Activated CD8-positive, alpha-beta T cell treated with anti-CD3 and anti-CD28 coated beads, Interleukin-2, amount 10 ng/mL, durations not matched to agents 7 days and 5 days (primary cell): ENCODE data around the gene GMEB2. TPM values are rescaled to one million over a fixed set of nuclear protein-coding genes. Genes with fewer than 3 reads are reported as not detected.
A peak's percentile ranks its signal among the peaks of the same experiment; 100 is the strongest.
"Not testable (repeated sequence)": the region's sequence is repeated elsewhere in the genome, so short reads cannot be mapped to it uniquely, and the experiment has no call there.

Experiments used
- ATAC-seq: fragments of 150-1000 bp; cut with Tn5 transposase; one replicate; pipeline ENCODE4 v1.10.0; 2021; ENCODE audit warnings: moderate library complexity
- CTCF ChIA-PET: fragments of 350-600 bp; sonication (Branson Sonifier 250); formaldehyde crosslinking; loops from one replicate; lab custom pipeline; 2021; ENCODE audit warnings: antibody characterized with exemption; lab: Charles Lee
- POLR2A ChIA-PET: fragments of 350-600 bp; sonication (Branson Sonifier 250); formaldehyde crosslinking; loops from one replicate; lab custom pipeline; 2021; ENCODE audit warnings: antibody characterized with exemption; lab: Charles Lee
- DNase-seq: peaks from one replicate; pipeline ENCODE4 v3.0.0-alpha.2; 2020
- H3K27ac Mint-ChIP-seq: one replicate; pipeline ENCODE4 v1.8.0; 2021; ENCODE audit warnings: mild to moderate bottlenecking, mixed read lengths
- H3K27me3 Mint-ChIP-seq: one replicate; pipeline ENCODE4 v1.8.0; 2021; ENCODE audit warnings: low read depth, mixed read lengths
- H3K36me3 Mint-ChIP-seq: one replicate; pipeline ENCODE4 v1.8.0; 2021; ENCODE audit warnings: low read depth, mixed read lengths
- H3K4me1 Mint-ChIP-seq: one replicate; pipeline ENCODE4 v1.8.0; 2021; ENCODE audit warnings: low read depth, mixed read lengths
- H3K4me3 Mint-ChIP-seq: one replicate; pipeline ENCODE4 v1.8.0; 2021; ENCODE audit warnings: mild to moderate bottlenecking, mixed read lengths
- H3K9me3 Mint-ChIP-seq: one replicate; pipeline ENCODE4 v1.8.0; 2022; ENCODE audit warnings: mixed read lengths; ENCODE audit not compliant: insufficient read depth
- total RNA-seq, 2 experiments: library from RNA; stranded (reverse); gene quantifications; one replicate each; pipeline ENCODE4 v1.2.3, GENCODE V29; 2021

GMEB2 gene
- total RNA-seq, 2 experiments from 2014 or later, result 16.2 TPM

DNA sequence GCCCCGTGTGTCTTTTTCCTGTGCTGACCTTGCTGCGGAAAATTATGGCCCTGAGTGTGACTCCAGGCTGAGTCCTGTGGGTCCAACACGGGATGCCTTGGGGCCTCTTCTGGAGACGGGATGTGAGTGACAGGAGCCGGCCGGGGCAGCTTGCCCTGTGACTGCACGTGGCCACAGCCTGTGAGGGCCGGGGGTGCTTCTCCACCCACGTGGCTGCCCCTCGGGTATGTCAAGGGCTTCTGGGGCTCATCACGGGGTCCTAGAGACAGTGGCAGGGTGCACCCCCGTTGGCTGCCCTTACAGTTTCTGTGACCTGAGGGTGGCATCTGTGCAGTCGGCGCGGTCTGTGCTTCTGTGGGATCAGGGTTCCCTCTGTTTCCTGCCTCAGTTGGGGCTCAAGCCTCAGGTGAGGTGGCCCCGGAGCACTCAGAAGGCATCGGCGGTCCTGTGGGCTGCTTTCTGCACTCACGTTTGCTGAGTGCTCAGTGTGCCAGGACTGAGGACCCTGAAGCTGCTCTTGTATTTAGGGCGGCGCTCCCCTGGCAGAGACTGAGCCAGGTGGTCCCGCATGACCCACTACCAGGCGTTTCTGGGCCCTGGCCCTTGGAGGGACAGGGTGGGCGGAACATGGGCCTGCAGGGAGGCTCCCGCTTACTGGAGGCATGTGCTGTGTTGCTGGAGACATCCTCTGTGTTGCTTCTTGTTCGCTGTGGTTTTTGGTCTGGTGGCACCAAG, 36.6 kb upstream of the GMEB2 start:
- DNase-seq, result no peak
- POLR2A ChIA-PET, result no interaction called here
- CTCF ChIA-PET, result no interaction called here
- Mint-ChIP-seq H3K27ac (no peak overlapping the region), H3K4me1 (peaks cover 13% of the 10 kb centered on the region), H3K36me3 (peaks cover 23% of the 10 kb centered on the region), H3K4me3 (no peak overlapping the region), H3K27me3 (no peaks in the 10 kb centered on the region), H3K9me3 (no peaks in the 10 kb centered on the region)
- no peak for ATAC-seq

DNA sequence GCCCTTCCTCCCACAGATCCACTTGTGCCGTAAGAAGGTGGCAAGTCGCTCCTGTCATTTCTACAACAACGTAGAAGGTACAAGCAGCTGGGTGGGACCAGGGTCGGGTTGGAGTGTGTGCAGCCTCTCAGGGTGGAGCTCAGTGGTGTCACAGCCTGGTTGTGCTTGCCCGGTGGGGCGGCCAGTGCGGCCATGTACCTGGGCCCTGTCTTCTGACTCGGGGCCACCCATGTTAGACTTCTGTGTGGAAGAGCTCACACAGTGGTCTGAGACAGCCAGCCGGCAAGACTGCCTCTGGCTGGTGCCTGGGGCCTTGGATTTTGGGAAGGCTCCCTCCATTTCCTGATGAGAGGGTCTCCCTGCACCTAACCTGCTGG, 35.9 kb upstream of the GMEB2 start:
- CTCF ChIA-PET, result no interaction called here
- POLR2A ChIA-PET, result no interaction called here
- DNase-seq, result no peak

DNA sequence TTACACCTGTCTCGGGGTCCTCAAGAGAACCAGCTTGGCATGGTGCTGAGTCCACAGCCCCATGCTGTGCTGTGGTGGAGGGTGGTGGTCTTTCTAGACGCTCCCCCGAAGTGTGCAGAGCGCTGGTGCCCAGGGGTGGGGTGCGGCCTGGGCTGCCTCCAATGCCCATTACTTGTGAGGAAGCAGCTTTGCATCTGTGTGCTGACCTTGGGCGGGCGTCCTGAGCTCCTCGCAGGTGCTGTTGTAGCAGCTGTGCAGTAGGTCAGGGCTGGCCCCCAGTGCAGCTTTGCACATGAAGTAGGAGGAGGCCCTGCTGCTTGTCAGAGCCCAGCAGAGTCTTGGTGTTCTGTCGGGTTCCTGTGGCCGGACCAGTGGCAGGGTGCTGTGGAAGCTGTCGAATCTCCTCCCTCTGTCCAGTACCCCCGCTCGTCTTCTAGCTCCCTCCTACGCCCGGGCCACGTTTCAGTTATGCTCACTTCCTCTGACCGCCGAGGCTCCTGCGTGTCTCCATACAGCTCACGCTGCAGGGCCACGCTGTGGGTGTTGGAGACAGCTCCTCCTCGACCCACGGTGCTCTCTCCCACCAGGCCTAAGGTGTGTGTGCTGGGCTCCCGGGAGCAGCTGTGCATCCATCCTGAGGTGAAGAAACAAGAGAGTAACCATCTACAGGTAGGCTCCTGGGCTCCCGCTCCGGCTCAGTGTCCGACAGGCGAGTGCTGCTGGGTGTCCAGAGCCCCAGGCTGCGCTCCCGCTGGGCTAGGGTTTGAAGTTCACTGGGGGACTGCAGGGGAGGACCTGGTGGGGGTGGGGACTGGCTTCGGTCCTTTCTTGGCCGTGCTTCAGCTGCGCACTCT, 35.3 kb upstream of the GMEB2 start:
- CTCF ChIA-PET, result interaction anchor here (0.8 to 1.4 kb wide), 2 partner anchors 20 to 125 kb away, joined by 3 to 4 read pairs; partner anchors contain the start of gene PTK6
- Mint-ChIP-seq H3K9me3 (no peaks in the 10 kb centered on the region), H3K36me3 (peaks cover 19% of the 10 kb centered on the region), H3K27ac (no peak overlapping the region), H3K27me3 (no peaks in the 10 kb centered on the region), H3K4me3 (no peak overlapping the region), H3K4me1 (peaks cover 24% of the 10 kb centered on the region)
- POLR2A ChIA-PET, result no interaction called here
- ATAC-seq, result no peak
- DNase-seq, result no peak

More for the DNA sequence above, 35.9 kb upstream of the GMEB2 start:
- Mint-ChIP-seq H3K4me3 (no peak overlapping the region), H3K27ac (no peak overlapping the region), H3K9me3 (no peaks in the 10 kb centered on the region), H3K4me1 (peaks cover 19% of the 10 kb centered on the region), H3K27me3 (no peaks in the 10 kb centered on the region), H3K36me3 (peaks cover 21% of the 10 kb centered on the region)
- ATAC-seq, result no peak

DNA sequence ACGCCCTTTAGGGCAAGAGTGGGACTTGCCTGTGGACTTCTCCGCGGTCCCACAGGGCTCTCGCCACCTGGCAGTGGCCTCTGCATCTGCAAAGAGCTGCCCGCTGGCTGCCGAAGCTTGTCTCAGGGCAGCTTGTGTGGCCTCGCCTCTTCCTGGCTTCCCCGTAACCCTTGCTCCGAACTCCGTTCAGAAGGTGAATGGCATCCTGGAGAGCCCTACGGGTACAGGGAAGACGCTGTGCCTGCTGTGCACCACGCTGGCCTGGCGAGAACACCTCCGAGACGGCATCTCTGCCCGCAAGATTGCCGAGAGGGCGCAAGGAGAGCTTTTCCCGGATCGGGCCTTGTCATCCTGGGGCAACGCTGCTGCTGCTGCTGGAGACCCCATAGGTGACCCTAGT, 34.2 kb upstream of the GMEB2 start:
- no peaks in the 10 kb centered on the region for H3K27me3 Mint-ChIP-seq
- H3K27ac Mint-ChIP-seq, result no peak overlapping the region
- POLR2A ChIA-PET, result no interaction called here
- H3K4me3 Mint-ChIP-seq, result no peak overlapping the region
- no peak for ATAC-seq
- CTCF ChIA-PET, result interaction anchor here (0.9 to 1.4 kb wide), 2 partner anchors 15 to 124 kb away, joined by 4 read pairs; partner anchors contain the start of gene PTK6
- peaks cover 15% of the 10 kb centered on the region for H3K36me3 Mint-ChIP-seq
- H3K4me1 Mint-ChIP-seq, result peaks cover 28% of the 10 kb centered on the region
- no peak for DNase-seq
- H3K9me3 Mint-ChIP-seq, result no peaks in the 10 kb centered on the region

DNA sequence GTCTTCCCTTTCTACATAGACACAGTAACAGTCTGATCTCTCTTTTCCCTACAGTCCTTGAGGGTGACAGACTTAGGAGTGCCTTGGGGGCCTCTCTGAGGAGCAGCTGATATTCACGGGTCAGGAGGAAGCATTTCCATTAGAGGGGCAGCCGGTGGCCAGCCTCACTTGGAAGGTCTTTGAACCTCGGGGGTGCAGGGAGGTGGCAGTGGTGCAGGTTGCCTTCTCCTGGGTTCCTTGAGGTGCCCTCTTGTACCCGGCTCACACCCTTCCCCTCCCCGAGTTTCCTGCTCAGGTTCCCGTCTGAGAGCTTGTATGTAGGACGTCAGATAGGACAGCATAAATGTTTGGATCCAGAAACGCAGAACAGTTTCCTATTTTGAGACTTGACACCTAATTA, 33.7 kb upstream of the GMEB2 start:
- POLR2A ChIA-PET, result no interaction called here
- Mint-ChIP-seq H3K9me3 (no peaks in the 10 kb centered on the region), H3K4me1 (peaks cover 28% of the 10 kb centered on the region), H3K27ac (no peak overlapping the region), H3K36me3 (peaks cover 11% of the 10 kb centered on the region), H3K4me3 (no peak overlapping the region), H3K27me3 (no peaks in the 10 kb centered on the region)
- ATAC-seq (no peak), DNase-seq (no peak)
- CTCF ChIA-PET, result no interaction called here

DNA sequence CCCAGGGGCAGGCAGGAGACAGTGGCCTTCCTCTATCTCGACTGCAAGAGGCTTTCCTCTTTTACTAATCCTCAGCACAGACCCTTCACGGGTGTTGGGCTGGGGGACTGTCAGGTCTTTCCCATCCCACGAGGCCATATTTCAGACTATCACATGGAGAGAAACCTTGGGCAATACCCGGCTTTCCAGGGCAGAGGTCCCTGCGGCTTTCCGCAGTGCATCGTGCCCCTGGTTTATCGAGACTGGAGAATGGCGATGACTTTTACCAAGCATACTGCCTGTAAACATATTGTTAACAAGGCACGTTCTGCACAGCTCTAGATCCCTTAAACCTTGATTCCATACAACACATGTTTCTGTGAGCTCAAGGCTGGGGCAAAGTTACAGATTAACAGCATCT, 33.3 kb upstream of the GMEB2 start:
- ATAC-seq, H3K27ac Mint-ChIP-seq, CTCF ChIA-PET, DNase-seq, POLR2A ChIA-PET, H3K27me3 Mint-ChIP-seq, H3K9me3 Mint-ChIP-seq: not testable (repeated sequence)
- peaks cover 11% of the 10 kb centered on the region for H3K36me3 Mint-ChIP-seq
- peak overlapping the region; percentile 97 for H3K4me3 Mint-ChIP-seq
- H3K4me1 Mint-ChIP-seq, result peaks cover 28% of the 10 kb centered on the region

DNA sequence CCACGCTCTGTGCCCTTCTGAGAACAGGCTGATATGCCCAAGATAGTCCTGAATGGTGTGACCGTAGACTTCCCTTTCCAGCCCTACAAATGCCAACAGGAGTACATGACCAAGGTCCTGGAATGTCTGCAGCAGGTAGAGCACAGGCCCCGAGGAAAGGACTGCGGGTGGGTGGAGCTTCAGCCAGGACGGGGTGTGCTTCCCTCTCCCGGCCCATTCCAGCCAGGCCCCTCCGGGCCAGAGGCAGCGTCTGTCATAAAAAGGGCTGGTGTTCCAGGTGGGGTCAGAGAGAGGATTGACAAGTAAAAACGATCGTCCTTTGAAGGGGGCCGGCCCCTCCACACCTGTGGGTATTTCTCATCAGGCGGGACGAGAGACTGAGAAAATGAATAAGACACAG, 32.5 kb upstream of the GMEB2 start:
- Mint-ChIP-seq H3K4me1 (peaks cover 33% of the 10 kb centered on the region), H3K4me3 (peak overlapping the region; percentile 97), H3K9me3 (no peaks in the 10 kb centered on the region), H3K27ac (no peak overlapping the region), H3K27me3 (no peaks in the 10 kb centered on the region), H3K36me3 (peaks cover 11% of the 10 kb centered on the region)
- no peak for ATAC-seq
- no peak for DNase-seq
- CTCF ChIA-PET, result no interaction called here
- POLR2A ChIA-PET, result no interaction called here

DNA sequence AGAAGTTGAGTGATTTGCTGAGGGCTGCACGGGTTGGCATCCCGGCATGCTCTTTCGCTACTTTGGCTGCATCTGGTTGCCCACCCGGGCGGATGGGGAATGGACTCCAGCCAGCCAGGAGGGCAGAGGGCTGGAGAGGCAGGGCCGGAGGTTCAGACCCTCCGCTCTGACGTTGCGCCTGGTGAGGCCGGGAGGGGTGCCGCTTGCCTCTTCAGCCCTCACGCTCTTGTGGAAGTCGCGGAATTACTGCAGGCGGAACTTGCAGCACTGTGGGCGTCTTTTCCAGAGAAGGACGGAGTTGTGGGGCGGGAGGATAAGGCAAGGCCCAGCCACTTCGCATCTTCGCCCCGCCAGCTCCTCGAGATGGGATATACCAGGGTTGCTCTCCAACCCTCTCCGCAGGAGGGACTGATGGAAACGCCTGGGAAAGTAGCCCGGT, 31.9 kb upstream of the GMEB2 start:
- POLR2A ChIA-PET, result interaction anchor here (0.7 to 1.5 kb wide), 11 partner anchors 13 to 206 kb away, joined by 3 to 19 read pairs (median 3); partner anchors contain the start of genes ARFRP1, GMEB2, HELZ2 and TPD52L2
- peak; percentile 21 for ATAC-seq
- H3K9me3 Mint-ChIP-seq, result no peaks in the 10 kb centered on the region
- no peaks in the 10 kb centered on the region for H3K27me3 Mint-ChIP-seq
- DNase-seq, result no peak
- H3K27ac Mint-ChIP-seq, result peak overlapping the region; percentile 94
- H3K4me3 Mint-ChIP-seq, result peak overlapping the region; percentile 97
- peaks cover 39% of the 10 kb centered on the region for H3K4me1 Mint-ChIP-seq
- CTCF ChIA-PET, result interaction anchor here (0.7 to 1.8 kb wide), 9 partner anchors 8 to 462 kb away, joined by 3 to 18 read pairs (median 4); partner anchors contain the start of genes ARFRP1, GMEB2, PPDPF and PTK6
- peaks cover 11% of the 10 kb centered on the region for H3K36me3 Mint-ChIP-seq

DNA sequence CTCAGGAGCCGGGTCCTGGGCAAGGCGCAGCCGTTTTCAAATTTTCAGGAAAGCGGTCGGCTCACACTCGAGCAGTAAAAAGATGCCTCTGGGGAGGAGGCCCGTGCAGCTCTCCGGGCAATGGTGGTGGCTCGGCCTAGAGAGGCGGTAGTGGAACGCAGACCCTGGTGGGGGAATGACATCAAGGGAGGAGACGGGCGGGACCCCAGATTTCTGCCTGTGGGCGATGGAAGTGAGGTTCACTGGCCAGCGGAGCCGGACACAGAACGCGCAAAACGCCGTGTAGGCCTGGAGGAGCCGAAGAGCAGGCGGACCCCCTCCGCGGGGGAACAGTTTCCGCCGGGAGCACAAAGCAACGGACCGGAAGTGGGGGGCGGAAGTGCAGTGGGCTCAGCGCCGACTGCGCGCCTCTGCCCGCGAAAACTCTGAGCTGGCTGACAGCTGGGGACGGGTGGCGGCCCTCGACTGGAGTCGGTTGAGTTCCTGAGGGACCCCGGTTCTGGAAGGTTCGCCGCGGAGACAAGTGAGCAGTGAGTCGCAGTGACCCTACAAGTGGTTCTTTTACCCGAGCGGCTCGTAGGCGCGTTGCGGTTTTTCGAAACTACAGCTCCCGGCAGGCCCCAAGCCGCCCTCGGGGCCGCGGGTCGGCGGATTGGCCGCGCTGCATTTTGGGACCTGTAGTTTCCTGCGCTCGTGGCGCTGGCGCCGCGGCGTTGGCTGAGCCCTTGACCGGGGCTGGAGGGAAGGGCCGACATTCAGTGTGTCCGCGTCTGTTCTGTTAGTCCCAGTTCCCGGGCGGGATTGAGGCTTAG, 31.2 kb upstream of the GMEB2 start, which contains the start of gene RTEL1:
Gene RTEL1, plus strand, starts transcription at position 376 of the 812 bp plus-strand sequence. CDS start 1,091 bp downstream, outside the sequence.
- H3K4me3 Mint-ChIP-seq, result peak within 1 kb of the TSS; percentile 97
- DNase-seq (peak; percentile 89), ATAC-seq (peak; percentile 87)
- H3K27ac Mint-ChIP-seq, result peak within 1 kb of the TSS; percentile 94
- H3K4me1 Mint-ChIP-seq, result peaks cover 41% of the 10 kb centered on the region
- H3K36me3 Mint-ChIP-seq, result peaks cover 11% of the 10 kb centered on the region
- ChIA-PET POLR2A (interaction anchor here (0.6 to 1.5 kb wide), 15 partner anchors 10 to 427 kb away, joined by 3 to 19 read pairs (median 3); partner anchors contain the start of genes ARFRP1, GMEB2, HELZ2 and TPD52L2), CTCF (interaction anchor here (0.7 to 1.8 kb wide), 9 partner anchors 8 to 463 kb away, joined by 3 to 18 read pairs (median 4); partner anchors contain the start of genes ARFRP1, GMEB2, PPDPF and PTK6)
- no peaks in the 10 kb centered on the region for H3K9me3 Mint-ChIP-seq
- H3K27me3 Mint-ChIP-seq, result no peaks in the 10 kb centered on the region

DNA sequence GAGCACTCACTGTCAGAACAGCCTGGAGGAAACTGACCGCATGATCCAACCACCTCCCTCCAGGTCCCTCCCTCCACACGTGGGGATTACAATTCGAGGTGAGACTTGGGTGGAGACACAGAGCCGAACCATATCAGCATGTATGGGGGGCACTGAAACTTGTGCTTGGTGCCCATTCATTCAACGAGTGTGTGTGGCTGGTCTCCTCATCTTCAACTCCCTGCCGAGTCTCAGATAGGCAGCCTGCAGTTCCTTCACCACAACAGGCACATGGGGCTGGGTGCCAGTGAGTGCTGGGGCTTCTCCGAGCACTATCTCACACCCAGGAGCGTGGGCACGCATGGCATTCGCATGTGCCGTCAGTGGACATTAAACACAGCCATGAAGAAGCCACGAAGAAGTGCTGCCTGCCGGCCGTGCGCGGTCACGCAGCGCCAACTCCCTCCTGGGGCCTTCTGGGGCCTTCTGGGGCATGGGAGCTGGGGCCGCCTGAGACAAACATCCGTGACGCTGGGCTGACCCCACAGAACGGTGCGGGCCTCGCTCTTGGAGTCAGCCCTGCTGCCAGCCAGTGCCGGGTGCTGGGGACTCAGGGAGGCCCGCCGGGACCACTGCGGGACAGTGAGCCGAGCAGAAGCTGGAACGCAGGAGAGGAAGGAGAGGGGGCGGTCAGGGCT, 30.5 kb upstream of the GMEB2 start:
- peak overlapping the region; percentile 97 for H3K4me3 Mint-ChIP-seq
- no peak for DNase-seq
- peaks cover 41% of the 10 kb centered on the region for H3K4me1 Mint-ChIP-seq
- ChIA-PET POLR2A (interaction anchor here (0.6 to 1.5 kb wide), 9 partner anchors 11 to 428 kb away, joined by 3 to 19 read pairs (median 5); partner anchors contain the start of genes ARFRP1, GMEB2, TPD52L2 and ZGPAT), CTCF (interaction anchor here (1.0 to 1.8 kb wide), 8 partner anchors 9 to 464 kb away, joined by 3 to 18 read pairs (median 4); partner anchors contain the start of genes ARFRP1, PPDPF, PTK6 and ZGPAT)
- H3K27ac Mint-ChIP-seq, result peak overlapping the region; percentile 94
- no peaks in the 10 kb centered on the region for H3K9me3 Mint-ChIP-seq
- ATAC-seq, result no peak
- H3K27me3 Mint-ChIP-seq, result no peaks in the 10 kb centered on the region
- H3K36me3 Mint-ChIP-seq, result peaks cover 8% of the 10 kb centered on the region
